Activated gamma-delta T cell (primary cell): ENCODE results near the gene EVPL.
"Not testable (repeated sequence)": the region's sequence is repeated elsewhere in the genome, so short reads cannot be mapped to it uniquely, and the experiment has no call there.

Source experiments
- DNase-seq: peaks from one replicate; lab custom pipeline; 2025; lab: John Stamatoyannopoulos, UW

EVPL gene

GRCh38 chr17:76048025-76048605 lies 21.0 kb upstream of the EVPL start:
- no peak for DNase-seq

- DNase-seq: no peak
Measured at GRCh38 chr17:76046064-76046463, 19.0 kb upstream of the EVPL start.

- DNase-seq: not testable (repeated sequence)
Measured at GRCh38 chr17:76044475-76045007, 17.4 kb upstream of the EVPL start.

GRCh38 chr17:76042868-76043267 lies 15.8 kb upstream of the EVPL start:
- not testable (repeated sequence) for DNase-seq

GRCh38 chr17:76040376-76040775 lies 13.3 kb upstream of the EVPL start:
- DNase-seq: no peak

GRCh38 chr17:76039121-76039520 lies 12.0 kb upstream of the EVPL start:
- DNase-seq: no peak

- no peak for DNase-seq
Measured at GRCh38 chr17:76038050-76038449, 10.9 kb upstream of the EVPL start.

- DNase-seq: no peak
Measured at GRCh38 chr17:76036497-76037261, 9.6 kb upstream of the EVPL start.

GRCh38 chr17:76034428-76035350 lies 7.6 kb upstream of the EVPL start:
- DNase-seq: no peak

GRCh38 chr17:76033139-76033538 lies 6.0 kb upstream of the EVPL start:
- no peak for DNase-seq

GRCh38 chr17:76032780-76033108 lies 5.6 kb upstream of the EVPL start:
- no peak for DNase-seq

GRCh38 chr17:76032073-76032779 lies 5.1 kb upstream of the EVPL start:
- no peak for DNase-seq

- DNase-seq: no peak
Measured at GRCh38 chr17:76026714-76027158, 370 bp downstream of the EVPL start.

GRCh38 chr17:76025294-76025693 lies 1.8 kb downstream of the EVPL start:
- DNase-seq: no peak

- no peak for DNase-seq
Measured at GRCh38 chr17:76024353-76024752, 2.8 kb downstream of the EVPL start.

- no peak for DNase-seq
Measured at GRCh38 chr17:76023900-76024237, 3.2 kb downstream of the EVPL start.

- no peak for DNase-seq
Measured at GRCh38 chr17:76022973-76023899, 3.9 kb downstream of the EVPL start.

GRCh38 chr17:76022285-76022684 lies 4.8 kb downstream of the EVPL start:
- DNase-seq: no peak

- DNase-seq: no peak
Measured at GRCh38 chr17:76019833-76020467, 7.2 kb downstream of the EVPL start.

- DNase-seq: no peak
Measured at GRCh38 chr17:76018801-76019200, 8.3 kb downstream of the EVPL start.
